ENCODE results near the gene SPINT4. TPM values are rescaled to one million over a fixed set of nuclear protein-coding genes. Genes with fewer than 3 reads are reported as not detected.

The SPINT4 gene
- total RNA-seq, 1 experiment from 2014 or later: not detected

DNA sequence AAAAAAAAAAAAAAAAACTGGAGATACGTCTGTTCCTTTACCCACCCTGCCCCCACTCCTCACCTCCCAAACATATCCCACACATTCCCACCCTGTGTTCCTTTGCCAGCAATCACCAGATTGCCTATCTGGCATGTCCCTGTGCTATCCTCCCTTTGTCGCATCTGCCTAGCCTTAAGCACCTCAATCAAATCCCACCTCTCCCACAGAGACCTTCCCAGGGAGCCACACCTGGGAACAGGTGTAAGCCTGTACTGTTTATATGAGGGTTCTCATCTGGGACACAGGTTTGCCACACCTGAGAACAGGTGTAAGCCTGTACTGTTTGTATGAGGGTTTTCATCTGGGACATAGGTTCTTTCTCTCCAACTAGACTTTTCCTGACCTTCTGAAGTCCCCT is 52.8 kb downstream of the SPINT4 start:
- Histone ChIP-seq H3K9me3 (replicated peaks) (no peaks in the 10 kb centered on the region), H3K4me1 (replicated peaks) (peaks cover 27% of the 10 kb centered on the region), H3K27ac (no peak overlapping the region), H3K4me3 (no peak overlapping the region), H3K27me3 (replicated peaks) (no peaks in the 10 kb centered on the region), H3K36me3 (no peaks in the 10 kb centered on the region)
- no peak for DNase-seq (ENCODE audit: low read depth in 1 of 2, low spot score in 2 of 2)

DNA sequence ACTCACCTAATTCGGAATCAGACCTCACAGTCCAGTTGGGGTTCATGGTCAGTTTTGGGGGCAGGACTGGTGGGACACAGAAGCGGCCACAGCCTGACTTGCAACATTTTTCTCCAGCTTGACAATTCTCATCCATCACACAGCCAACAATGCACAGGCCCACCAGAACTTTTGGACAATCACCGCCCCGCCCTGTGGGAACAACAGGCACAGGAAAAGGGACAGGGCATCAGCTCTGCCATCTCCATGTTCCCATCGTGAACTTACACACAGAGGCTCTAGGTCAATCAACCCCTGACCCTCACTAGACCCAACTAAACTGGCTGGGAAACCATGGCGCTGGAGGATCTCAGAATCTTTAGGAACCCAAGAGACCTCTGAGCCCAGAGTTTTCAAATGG is 53.3 kb downstream of the SPINT4 start:
- no peaks in the 10 kb centered on the region for H3K36me3 ChIP-seq
- no peaks in the 10 kb centered on the region for H3K9me3 ChIP-seq (replicated peaks)
- no peaks in the 10 kb centered on the region for H3K27me3 ChIP-seq (replicated peaks)
- no peak overlapping the region for H3K4me3 ChIP-seq
- H3K4me1 ChIP-seq (replicated peaks): peaks cover 31% of the 10 kb centered on the region
- no peak for DNase-seq (ENCODE audit: low read depth in 1 of 2, low spot score in 2 of 2)
- H3K27ac ChIP-seq: no peak overlapping the region

Other genes starting within 250 kb of the SPINT4 start
- not detected in 2 replicates for gene SPINT3, start 206.7 kb upstream of the SPINT4 start, total RNA-seq (2014; rRNA removed; shearing (Covaris generic))
- gene WFDC6, start 182.9 kb upstream of the SPINT4 start, total RNA-seq (2014; rRNA removed; shearing (Covaris generic)): not detected in 2 replicates
- gene EPPIN, start 174.9 kb upstream of the SPINT4 start, total RNA-seq (2014; rRNA removed; shearing (Covaris generic)): not detected in 2 replicates
- gene WFDC8, start 143.1 kb upstream of the SPINT4 start, total RNA-seq (2014; rRNA removed; shearing (Covaris generic)): not detected in 2 replicates
- gene WFDC10A, start 92.6 kb upstream of the SPINT4 start, total RNA-seq (2014; rRNA removed; shearing (Covaris generic)): not detected in 2 replicates
- gene WFDC9, start 91.1 kb upstream of the SPINT4 start, total RNA-seq (2014; rRNA removed; shearing (Covaris generic)): not detected in 2 replicates
- gene WFDC11, start 52.1 kb upstream of the SPINT4 start, total RNA-seq (2014; rRNA removed; shearing (Covaris generic)): not detected in 2 replicates
- gene WFDC13, start 20.3 kb upstream of the SPINT4 start, total RNA-seq (2014; rRNA removed; shearing (Covaris generic)): not detected in 2 replicates
- gene WFDC10B, start 17.3 kb upstream of the SPINT4 start, total RNA-seq (2014; rRNA removed; shearing (Covaris generic)): not detected in 2 replicates
- not detected in 2 replicates for gene WFDC3, start 69.5 kb downstream of the SPINT4 start, total RNA-seq (2014; rRNA removed; shearing (Covaris generic))
- gene DNTTIP1, start 69.6 kb downstream of the SPINT4 start, total RNA-seq (2014; rRNA removed; shearing (Covaris generic)): 11.1 and 19.2 TPM in 2 replicates
- 187 and 249 TPM in 2 replicates for gene UBE2C, start 90.3 kb downstream of the SPINT4 start, total RNA-seq (2014; rRNA removed; shearing (Covaris generic))
- gene TNNC2, start 105.0 kb downstream of the SPINT4 start, total RNA-seq (2014; rRNA removed; shearing (Covaris generic)): not detected in 2 replicates
- 19.7 and 55.0 TPM in 2 replicates for gene SNX21, start 111.5 kb downstream of the SPINT4 start, total RNA-seq (2014; rRNA removed; shearing (Covaris generic))
- 41.8 and 56.3 TPM in 2 replicates for gene ACOT8, start 135.0 kb downstream of the SPINT4 start, total RNA-seq (2014; rRNA removed; shearing (Covaris generic))
- 3.6 and 4.9 TPM in 2 replicates for gene ZSWIM3, start 135.3 kb downstream of the SPINT4 start, total RNA-seq (2014; rRNA removed; shearing (Covaris generic))
- 3.9 and 11.7 TPM in 2 replicates for gene ZSWIM1, start 158.9 kb downstream of the SPINT4 start, total RNA-seq (2014; rRNA removed; shearing (Covaris generic))
- 0.89 TPM in 1 of 2 replicates, not detected in the other for gene SPATA25, start 165.3 kb downstream of the SPINT4 start, total RNA-seq (2014; rRNA removed; shearing (Covaris generic))
- gene NEURL2, start 168.9 kb downstream of the SPINT4 start, total RNA-seq (2014; rRNA removed; shearing (Covaris generic)): 1.9 and 2.7 TPM in 2 replicates
- gene CTSA, start 169.0 kb downstream of the SPINT4 start, total RNA-seq (2014; rRNA removed; shearing (Covaris generic)): 50.2 and 76.8 TPM in 2 replicates
- 4.2 and 6.6 TPM in 2 replicates for gene PLTP, start 189.8 kb downstream of the SPINT4 start, total RNA-seq (2014; rRNA removed; shearing (Covaris generic))
- 5.2 and 9.6 TPM in 2 replicates for gene PCIF1, start 212.3 kb downstream of the SPINT4 start, total RNA-seq (2014; rRNA removed; shearing (Covaris generic))
- 8.1 and 12.2 TPM in 2 replicates for gene ZNF335, start 249.9 kb downstream of the SPINT4 start, total RNA-seq (2014; rRNA removed; shearing (Covaris generic))